Ovary (tissue), 3 donors: ENCODE results near the gene ELAVL1.

ENCODE experiments used
- CTCF ChIP-seq, 3 donors: fragments of 450-650 bp in 2 of 3; fragments of 200-600 bp in 1 of 3; IDR thresholded peaks; one replicate each; pipeline versions ENCODE4 v1.5.1 to v1.8.0; 2016 to 2022; ENCODE audit warnings: antibody characterized with exemption in 3 of 3, mild to moderate bottlenecking in 1 of 3
- POLR2A ChIP-seq: fragments of 450-650 bp; IDR thresholded peaks from one replicate; pipeline ENCODE4 v1.6.1; 2017; ENCODE audit warnings: antibody characterized with exemption, mild to moderate bottlenecking, moderate library complexity
- donor health status: DM: no; HTN: no; CAD: no.

GRCh38 chr19:7971553-7972520 lies 33.6 kb downstream of the ELAVL1 start:
- no peak for TF ChIP-seq CTCF (IDR thresholded peaks at IDR 0.05)
- TF ChIP-seq POLR2A, result no peak
